HCT116 (cell line): Measurements from ENCODE around the gene TBCD.
"Not testable (repeated sequence)": the region's sequence is repeated elsewhere in the genome, so short reads cannot be mapped to it uniquely, and the experiment has no call there.

ENCODE experiments used
- ATF3 ChIP-seq: IDR thresholded peaks from 2 replicates; pipeline ENCODE4 v1.6.1; 2012
- EZH2 ChIP-seq: fragments of 200-600 bp; sonication (generic); IDR thresholded peaks from 2 replicates; pipeline ENCODE4 v1.6.1; 2017; ENCODE audit warnings: antibody characterized with exemption, mixed run types
- EZH2phosphoT487 ChIP-seq: fragments of 200-600 bp; IDR thresholded peaks from 2 replicates; pipeline ENCODE4 v1.6.1; 2018; ENCODE audit warnings: antibody characterized with exemption, borderline replicate concordance
- JUND ChIP-seq: IDR thresholded peaks from 2 replicates; pipeline ENCODE4 v1.6.1; 2012
- POLR2A ChIP-seq: IDR thresholded peaks from 2 replicates; pipeline ENCODE4 v1.7.0; 2011; ENCODE audit warnings: borderline replicate concordance; ENCODE audit not compliant: insufficient read depth, insufficient read length; ENCODE audit errors: extremely low read depth
- POLR2AphosphoS5 ChIP-seq: IDR thresholded peaks from 2 replicates; pipeline ENCODE4 v1.6.1; 2011; ENCODE audit warnings: mild to moderate bottlenecking, low read depth, low read length, moderate library complexity
- RAD21 ChIP-seq: IDR thresholded peaks from 2 replicates; pipeline ENCODE4 v1.6.1; 2012; ENCODE audit warnings: low read depth, mild to moderate bottlenecking
- ZNF274 ChIP-seq: fragments of 200-500 bp; sonication (Bioruptor generic); IDR thresholded peaks from 2 replicates; pipeline ENCODE4 v1.6.1; 2014; ENCODE audit warnings: mild to moderate bottlenecking, low read depth, low read length, inconsistent platforms
- TF ChIP-seq, protein P1 (sequence below): IDR thresholded peaks from 2 replicates; pipeline ENCODE4 v1.6.1; 2012; ENCODE audit warnings: low read depth
- TF ChIP-seq, protein P2 (sequence below), 3 experiments: fragments of 200-600 bp in 1 of 3; sonication (generic) in 1 of 3; IDR thresholded peaks in 2 of 3; conservative IDR thresholded peaks in 1 of 3; 2 replicates each; pipeline ENCODE4 v1.5.1; 2012 to 2017; ENCODE audit warnings: low read depth in 2 of 3, low read length in 2 of 3, antibody characterized with exemption in 1 of 3, borderline replicate concordance in 1 of 3, control low read depth in 1 of 3, mild to moderate bottlenecking in 1 of 3, mixed read lengths in 1 of 3, mixed run types in 1 of 3, moderate library complexity in 1 of 3; ENCODE audit not compliant: insufficient read depth in 1 of 3
- TF ChIP-seq, protein P3 (sequence below): IDR thresholded peaks from 2 replicates; pipeline ENCODE4 v1.6.1; 2012
- TF ChIP-seq, protein P4 (sequence below): IDR thresholded peaks from 2 replicates; pipeline ENCODE4 v1.6.1; 2011; ENCODE audit warnings: mild to moderate bottlenecking, low read length, moderate library complexity; ENCODE audit not compliant: insufficient replicate concordance; ENCODE audit errors: extremely low read depth

DNA sequence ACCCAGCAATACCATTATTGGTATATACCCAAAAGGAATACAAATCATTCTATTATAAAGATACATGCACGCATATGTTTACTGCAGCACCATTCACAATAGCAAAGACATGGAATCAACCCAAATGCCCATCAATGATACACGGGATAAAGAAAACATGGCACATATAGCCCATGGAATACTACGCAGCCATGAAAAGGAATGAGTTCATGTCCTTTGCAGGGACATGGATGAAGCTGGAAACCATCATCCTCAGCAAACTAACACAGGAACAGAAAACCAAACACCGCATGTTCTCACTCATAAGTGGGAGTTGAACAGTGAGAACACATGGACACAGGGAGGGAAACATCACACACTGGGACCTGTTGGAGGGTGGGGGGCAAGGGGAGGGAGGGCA, 203.8 kb downstream of the TBCD start:
- TF ChIP-seq, protein P1, sequence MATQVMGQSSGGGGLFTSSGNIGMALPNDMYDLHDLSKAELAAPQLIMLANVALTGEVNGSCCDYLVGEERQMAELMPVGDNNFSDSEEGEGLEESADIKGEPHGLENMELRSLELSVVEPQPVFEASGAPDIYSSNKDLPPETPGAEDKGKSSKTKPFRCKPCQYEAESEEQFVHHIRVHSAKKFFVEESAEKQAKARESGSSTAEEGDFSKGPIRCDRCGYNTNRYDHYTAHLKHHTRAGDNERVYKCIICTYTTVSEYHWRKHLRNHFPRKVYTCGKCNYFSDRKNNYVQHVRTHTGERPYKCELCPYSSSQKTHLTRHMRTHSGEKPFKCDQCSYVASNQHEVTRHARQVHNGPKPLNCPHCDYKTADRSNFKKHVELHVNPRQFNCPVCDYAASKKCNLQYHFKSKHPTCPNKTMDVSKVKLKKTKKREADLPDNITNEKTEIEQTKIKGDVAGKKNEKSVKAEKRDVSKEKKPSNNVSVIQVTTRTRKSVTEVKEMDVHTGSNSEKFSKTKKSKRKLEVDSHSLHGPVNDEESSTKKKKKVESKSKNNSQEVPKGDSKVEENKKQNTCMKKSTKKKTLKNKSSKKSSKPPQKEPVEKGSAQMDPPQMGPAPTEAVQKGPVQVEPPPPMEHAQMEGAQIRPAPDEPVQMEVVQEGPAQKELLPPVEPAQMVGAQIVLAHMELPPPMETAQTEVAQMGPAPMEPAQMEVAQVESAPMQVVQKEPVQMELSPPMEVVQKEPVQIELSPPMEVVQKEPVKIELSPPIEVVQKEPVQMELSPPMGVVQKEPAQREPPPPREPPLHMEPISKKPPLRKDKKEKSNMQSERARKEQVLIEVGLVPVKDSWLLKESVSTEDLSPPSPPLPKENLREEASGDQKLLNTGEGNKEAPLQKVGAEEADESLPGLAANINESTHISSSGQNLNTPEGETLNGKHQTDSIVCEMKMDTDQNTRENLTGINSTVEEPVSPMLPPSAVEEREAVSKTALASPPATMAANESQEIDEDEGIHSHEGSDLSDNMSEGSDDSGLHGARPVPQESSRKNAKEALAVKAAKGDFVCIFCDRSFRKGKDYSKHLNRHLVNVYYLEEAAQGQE = not testable (repeated sequence)
- not testable (repeated sequence) for TF ChIP-seq EZH2, ATF3, POLR2AphosphoS5, POLR2A, RAD21, EZH2phosphoT487, JUND, ZNF274
- TF ChIP-seq, protein P2, sequence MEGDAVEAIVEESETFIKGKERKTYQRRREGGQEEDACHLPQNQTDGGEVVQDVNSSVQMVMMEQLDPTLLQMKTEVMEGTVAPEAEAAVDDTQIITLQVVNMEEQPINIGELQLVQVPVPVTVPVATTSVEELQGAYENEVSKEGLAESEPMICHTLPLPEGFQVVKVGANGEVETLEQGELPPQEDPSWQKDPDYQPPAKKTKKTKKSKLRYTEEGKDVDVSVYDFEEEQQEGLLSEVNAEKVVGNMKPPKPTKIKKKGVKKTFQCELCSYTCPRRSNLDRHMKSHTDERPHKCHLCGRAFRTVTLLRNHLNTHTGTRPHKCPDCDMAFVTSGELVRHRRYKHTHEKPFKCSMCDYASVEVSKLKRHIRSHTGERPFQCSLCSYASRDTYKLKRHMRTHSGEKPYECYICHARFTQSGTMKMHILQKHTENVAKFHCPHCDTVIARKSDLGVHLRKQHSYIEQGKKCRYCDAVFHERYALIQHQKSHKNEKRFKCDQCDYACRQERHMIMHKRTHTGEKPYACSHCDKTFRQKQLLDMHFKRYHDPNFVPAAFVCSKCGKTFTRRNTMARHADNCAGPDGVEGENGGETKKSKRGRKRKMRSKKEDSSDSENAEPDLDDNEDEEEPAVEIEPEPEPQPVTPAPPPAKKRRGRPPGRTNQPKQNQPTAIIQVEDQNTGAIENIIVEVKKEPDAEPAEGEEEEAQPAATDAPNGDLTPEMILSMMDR (IDR thresholded peaks at IDR 0.05 in 2 of 3, conservative IDR thresholded peaks at IDR 0.05 in 1 of 3; ENCODE audit: borderline replicate concordance in 1 of 3, insufficient read depth in 1 of 3, low read depth in 2 of 3, low read length in 2 of 3) = not testable (repeated sequence)
- TF ChIP-seq, protein P3, sequence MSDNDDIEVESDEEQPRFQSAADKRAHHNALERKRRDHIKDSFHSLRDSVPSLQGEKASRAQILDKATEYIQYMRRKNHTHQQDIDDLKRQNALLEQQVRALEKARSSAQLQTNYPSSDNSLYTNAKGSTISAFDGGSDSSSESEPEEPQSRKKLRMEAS = not testable (repeated sequence)
- TF ChIP-seq, protein P4, sequence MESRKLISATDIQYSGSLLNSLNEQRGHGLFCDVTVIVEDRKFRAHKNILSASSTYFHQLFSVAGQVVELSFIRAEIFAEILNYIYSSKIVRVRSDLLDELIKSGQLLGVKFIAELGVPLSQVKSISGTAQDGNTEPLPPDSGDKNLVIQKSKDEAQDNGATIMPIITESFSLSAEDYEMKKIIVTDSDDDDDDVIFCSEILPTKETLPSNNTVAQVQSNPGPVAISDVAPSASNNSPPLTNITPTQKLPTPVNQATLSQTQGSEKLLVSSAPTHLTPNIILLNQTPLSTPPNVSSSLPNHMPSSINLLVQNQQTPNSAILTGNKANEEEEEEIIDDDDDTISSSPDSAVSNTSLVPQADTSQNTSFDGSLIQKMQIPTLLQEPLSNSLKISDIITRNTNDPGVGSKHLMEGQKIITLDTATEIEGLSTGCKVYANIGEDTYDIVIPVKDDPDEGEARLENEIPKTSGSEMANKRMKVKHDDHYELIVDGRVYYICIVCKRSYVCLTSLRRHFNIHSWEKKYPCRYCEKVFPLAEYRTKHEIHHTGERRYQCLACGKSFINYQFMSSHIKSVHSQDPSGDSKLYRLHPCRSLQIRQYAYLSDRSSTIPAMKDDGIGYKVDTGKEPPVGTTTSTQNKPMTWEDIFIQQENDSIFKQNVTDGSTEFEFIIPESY = not testable (repeated sequence)
